ENCODE measurements around the gene CLTA.

The CLTA gene

GRCh38 chr9:36245906-36246305 lies 55.2 kb downstream of the CLTA start:
- no peak for DNase-seq (ENCODE audit: low spot score)

GRCh38 chr9:36247356-36247755 lies 56.6 kb downstream of the CLTA start:
- no peak for DNase-seq (ENCODE audit: low spot score)

- peak; percentile 58 for DNase-seq (ENCODE audit: low spot score)
These were observed 57.3 kb downstream of the CLTA start for GRCh38 chr9:36248061-36248460.

DNA sequence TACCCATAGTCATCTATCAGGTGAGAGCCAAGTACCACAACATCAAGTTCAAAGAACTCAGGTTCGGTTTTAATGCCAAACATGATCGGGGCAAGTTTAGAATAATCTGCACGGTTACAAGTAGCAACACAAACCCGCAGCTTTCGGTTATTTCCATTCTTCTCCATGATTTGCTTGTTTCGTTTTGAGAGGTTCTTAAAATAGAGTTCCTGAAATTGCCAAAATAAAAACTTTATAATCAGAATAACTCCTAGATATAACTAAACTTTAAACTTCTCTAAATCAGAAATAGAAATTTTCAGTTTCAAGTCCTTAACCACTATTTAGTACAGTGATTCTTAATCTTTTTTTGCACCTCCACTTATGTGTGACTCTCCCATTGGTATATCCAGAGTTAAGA lies 58.5 kb downstream of the CLTA start:
- no peak for DNase-seq (ENCODE audit: low spot score)

- DNase-seq (ENCODE audit: low spot score) = no peak
These were observed 59.4 kb downstream of the CLTA start for GRCh38 chr9:36250079-36250478.

DNA sequence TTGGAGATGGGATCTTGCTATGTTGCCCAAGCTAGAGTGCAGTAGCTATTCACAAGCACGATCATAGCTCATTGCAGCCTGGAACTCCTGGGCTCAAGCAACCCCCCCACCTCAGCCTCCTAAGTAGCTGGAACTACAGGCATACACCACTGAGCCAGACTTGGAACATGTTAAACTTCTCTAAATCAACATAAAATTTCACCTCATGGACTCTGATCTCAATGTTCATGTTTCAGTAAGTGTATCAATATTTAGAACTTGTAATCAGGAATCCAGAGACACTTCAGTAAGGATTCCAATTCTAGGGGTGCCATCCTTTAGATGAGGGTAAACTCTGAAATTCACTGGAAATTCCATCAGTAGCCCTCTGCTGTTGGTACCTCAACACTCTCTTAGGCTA lies 60.7 kb downstream of the CLTA start:
- no peak for DNase-seq (ENCODE audit: low spot score)

DNA sequence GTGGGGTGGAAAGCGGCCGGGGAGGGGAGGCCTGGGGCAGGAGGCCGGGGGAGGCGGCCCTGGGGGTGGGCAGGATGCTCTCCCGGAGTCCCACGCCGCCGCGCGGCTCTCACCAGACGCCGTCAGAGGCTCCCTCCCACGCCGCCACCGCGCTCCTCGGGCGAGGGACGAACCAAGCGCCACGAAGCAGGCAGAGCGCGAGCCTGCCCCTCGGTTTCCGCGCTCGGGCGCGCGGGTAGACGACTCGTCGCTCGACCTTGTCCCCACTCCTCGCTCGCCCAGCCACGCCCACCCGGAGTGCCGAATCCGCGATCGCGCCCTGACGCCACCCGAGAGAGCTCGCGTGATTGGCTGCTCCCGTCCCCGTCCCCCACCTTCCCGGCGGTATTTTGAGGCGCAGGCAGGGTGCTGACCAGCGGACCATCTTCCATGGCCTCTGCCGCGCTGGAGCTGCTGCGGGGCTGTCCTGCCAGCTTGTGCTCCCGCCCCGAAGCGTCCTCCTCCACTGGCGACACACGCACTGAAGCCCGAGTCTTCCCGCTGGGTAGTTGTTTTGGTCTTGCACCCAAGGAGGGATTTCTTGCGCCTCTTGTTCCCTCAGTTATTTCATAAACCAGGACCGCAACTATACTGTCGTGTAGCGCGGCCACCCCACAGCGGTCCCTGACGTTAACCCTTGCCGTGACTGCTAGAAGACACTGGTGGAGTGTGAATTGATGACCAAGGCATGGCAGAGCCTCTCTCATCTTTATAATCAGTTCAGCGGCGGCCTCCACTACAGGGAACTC lies 67.7 kb downstream of the CLTA start, which contains the start of gene GNE:
Gene GNE, minus strand, starts transcription at position 241 of the 788 bp plus-strand sequence. CDS start 9,093 bp downstream, outside the sequence.
- peak; percentile 90 for DNase-seq (ENCODE audit: low spot score)

DNA sequence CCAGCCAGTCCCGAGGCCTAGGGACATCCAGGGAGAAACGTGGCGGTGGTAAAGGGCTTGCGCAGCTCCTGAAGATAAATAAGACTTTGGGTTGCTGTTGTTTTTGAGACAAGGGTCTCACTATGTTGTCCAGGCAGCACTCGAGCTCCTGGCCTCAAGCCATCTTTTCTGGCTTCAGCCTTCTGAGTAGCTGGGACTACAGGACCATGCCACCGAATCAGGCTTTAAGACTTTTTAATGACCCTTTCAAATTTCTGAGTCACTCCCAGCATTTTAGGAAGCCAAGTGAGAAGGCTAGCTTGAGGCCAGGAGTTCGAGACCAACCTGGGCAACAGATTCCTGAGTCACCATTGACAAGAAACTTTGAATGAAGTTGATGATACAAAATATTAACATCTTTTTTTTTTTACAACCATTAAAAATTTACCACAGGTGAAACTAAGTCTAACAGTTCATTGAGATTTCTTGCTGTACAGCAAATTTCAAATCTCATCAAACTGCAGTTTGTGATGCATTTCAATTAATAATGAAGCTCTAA lies 68.3 kb downstream of the CLTA start:
- peak; percentile 11 for DNase-seq (ENCODE audit: low spot score)
